ENCODE measurements around the gene PEAK3.

PEAK3 gene

GRCh38 chr19:2306281-2306806 lies 24.4 kb upstream of the PEAK3 start:
- H3K27me3 ChIP-seq (ENCODE audit: insufficient read depth, low read depth, severe bottlenecking), result no peaks in the 10 kb centered on the region
- H3K27ac ChIP-seq, result no peak overlapping the region
- DNase-seq, result no peak
- H3K4me3 ChIP-seq (ENCODE audit: low read depth, low read length), result no peak overlapping the region
- TF ChIP-seq CTCF (IDR thresholded peaks at IDR 0.05; ENCODE audit: low read depth, low read length), result no peak
- H3K36me3 ChIP-seq, result no peaks in the 10 kb centered on the region
- peaks cover 7% of the 10 kb centered on the region for H3K9me3 ChIP-seq (ENCODE audit: severe bottlenecking)

GRCh38 chr19:2305452-2306280 lies 23.7 kb upstream of the PEAK3 start:
- no peaks in the 10 kb centered on the region for H3K27me3 ChIP-seq (ENCODE audit: insufficient read depth, low read depth, severe bottlenecking)
- DNase-seq, result no peak

GRCh38 chr19:2303211-2303798 lies 21.3 kb upstream of the PEAK3 start:
- peak overlapping the region; percentile 56; the same call in 1 of the 2 replicates for H3K27ac ChIP-seq
- no peak overlapping the region for H3K4me3 ChIP-seq (ENCODE audit: low read depth, low read length)
- peaks cover 7% of the 10 kb centered on the region for H3K9me3 ChIP-seq (ENCODE audit: severe bottlenecking)
- no peak for TF ChIP-seq CTCF (IDR thresholded peaks at IDR 0.05; ENCODE audit: low read depth, low read length)
- H3K36me3 ChIP-seq, result no peaks in the 10 kb centered on the region
- DNase-seq, result no peak
- no peaks in the 10 kb centered on the region for H3K27me3 ChIP-seq (ENCODE audit: insufficient read depth, low read depth, severe bottlenecking)

More at GRCh38 chr19:2305452-2306280, 23.7 kb upstream of the PEAK3 start:
- Histone ChIP-seq H3K36me3 (no peaks in the 10 kb centered on the region), H3K4me3 (ENCODE audit: low read depth, low read length) (no peak overlapping the region), H3K27ac (peak overlapping the region; percentile 11; the same call in 1 of the 2 replicates), H3K9me3 (ENCODE audit: severe bottlenecking) (peaks cover 7% of the 10 kb centered on the region)
- no peak for TF ChIP-seq CTCF (IDR thresholded peaks at IDR 0.05; ENCODE audit: low read depth, low read length)

GRCh38 chr19:2302319-2303210 lies 20.6 kb upstream of the PEAK3 start:
- no peaks in the 10 kb centered on the region for H3K27me3 ChIP-seq (ENCODE audit: insufficient read depth, low read depth, severe bottlenecking)
- peak overlapping the region; percentile 42; the same call in 1 of the 2 replicates for H3K27ac ChIP-seq
- TF ChIP-seq CTCF (IDR thresholded peaks at IDR 0.05; ENCODE audit: low read depth, low read length), result no peak
- no peak for DNase-seq
- H3K9me3 ChIP-seq (ENCODE audit: severe bottlenecking), result peaks cover 7% of the 10 kb centered on the region
- H3K36me3 ChIP-seq, result no peaks in the 10 kb centered on the region
- no peak overlapping the region for H3K4me3 ChIP-seq (ENCODE audit: low read depth, low read length)

- Histone ChIP-seq H3K36me3 (no peaks in the 10 kb centered on the region), H3K4me3 (ENCODE audit: low read depth, low read length) (no peak overlapping the region), H3K27me3 (ENCODE audit: insufficient read depth, low read depth, severe bottlenecking) (no peaks in the 10 kb centered on the region), H3K27ac (peak overlapping the region; percentile 58), H3K9me3 (ENCODE audit: severe bottlenecking) (peaks cover 7% of the 10 kb centered on the region)
- TF ChIP-seq CTCF (IDR thresholded peaks at IDR 0.05; ENCODE audit: low read depth, low read length), result no peak
- DNase-seq, result no peak
These were observed 18.6 kb upstream of the PEAK3 start for GRCh38 chr19:2300533-2300932.

All from WERI-Rb-1 (cell line).